ENCODE results near the gene FAIM2. TPM values are rescaled to one million over a fixed set of nuclear protein-coding genes. Genes with fewer than 3 reads are reported as not detected.

FAIM2 gene
- total and polyA plus RNA-seq, 10 of the 15 experiments (the other 5 are each of a cell fraction or from before 2014, with no cell fraction given): not detected

- intact Hi-C loops (cut with micrococcal nuclease; ENCODE audit: unreplicated experiment): loop anchor here (10.0 kb wide), 1 partner anchor 198 kb away; no protein-coding TSS in a partner anchor
- no peak overlapping the region for H3K4me2 ChIP-seq (ENCODE audit: control insufficient read depth, insufficient read depth)
- no peaks in the 10 kb centered on the region for H3K36me3 ChIP-seq (ENCODE audit: control insufficient read depth in 2 of 2, insufficient read depth in 2 of 2, low read length in 1 of 2)
- POLR2A ChIA-PET: interaction anchor here (1.3 kb wide), 1 partner anchor 12 kb away, joined by 5 read pairs; no protein-coding TSS in a partner anchor
- CTCF ChIA-PET: interaction anchor here (1.6 to 7.7 kb wide), 2 partner anchors 7 to 18 kb away, joined by 3 to 61 read pairs; no protein-coding TSS in a partner anchor
- TF ChIP-seq IKZF1 (conservative IDR thresholded peaks at IDR 0.05): no peak
- no peak for TF ChIP-seq RCOR1 (conservative IDR thresholded peaks at IDR 0.05; ENCODE audit: low read depth, low read length)
- TF ChIP-seq FOXM1 (IDR thresholded peaks at IDR 0.05; ENCODE audit: low read depth, low read length): no peak
- in situ Hi-C loops (cut with MboI): loop anchor here (10.0 kb wide), 1 partner anchor 188 kb away; no protein-coding TSS in a partner anchor
- no TSS peak for BruUV-seq (replicated peaks)
- no peaks in the 10 kb centered on the region for H3K79me2 ChIP-seq (ENCODE audit: control insufficient read depth, insufficient read depth, low read length)
- 59% methylated on average over 5 of the region's 5 CpGs for WGBS (ENCODE audit: insufficient coverage, insufficient replicate concordance, low lambda C conversion rate, missing lambda C conversion rate)
- H3K27ac ChIP-seq (ENCODE audit: control insufficient read depth, insufficient read depth): no peak overlapping the region
- SMC1A ChIA-PET (ENCODE audit: uncharacterized antibody, unreplicated experiment): interaction anchor here (1.1 kb wide), 1 partner anchor 75 kb away, joined by 3 read pairs; no protein-coding TSS in a partner anchor
- H3K9me3 ChIP-seq (replicated peaks; ENCODE audit: control insufficient read depth, insufficient read depth, low read length): no peaks in the 10 kb centered on the region
- H3K9ac ChIP-seq (ENCODE audit: control insufficient read depth, insufficient read depth, low read length): no peak overlapping the region
- H3K4me1 ChIP-seq (ENCODE audit: control insufficient read depth, insufficient read depth, low read length): peaks cover 6% of the 10 kb centered on the region; the same call in 1 of the 2 replicates
- no peak for FAIRE-seq
- no peak for DNase-seq (ENCODE audit: low read depth, low spot score)
- H2AFZ ChIP-seq (ENCODE audit: control insufficient read depth, low read depth, low read length): no peak overlapping the region
- H3K27me3 ChIP-seq (replicated peaks in 1 of 2; ENCODE audit: control insufficient read depth in 2 of 2, insufficient read depth in 2 of 2, low read length in 1 of 2): no peaks in the 10 kb centered on the region
- no peak overlapping the region for H3K4me3 ChIP-seq
- H4K20me1 ChIP-seq (ENCODE audit: control insufficient read depth, insufficient read depth): no peaks in the 10 kb centered on the region
- RAD21 ChIA-PET (ENCODE audit: unreplicated experiment): no interaction called here
- ATAC-seq: no peak
Observed at GRCh38 chr12:49832836-49833421, 70.8 kb downstream of the FAIM2 start.

- no peaks in the 10 kb centered on the region for H3K36me3 ChIP-seq (ENCODE audit: control insufficient read depth in 2 of 2, insufficient read depth in 2 of 2, low read length in 1 of 2)
- SMC1A ChIA-PET (ENCODE audit: uncharacterized antibody, unreplicated experiment): no interaction called here
- H3K4me3 ChIP-seq: no peak overlapping the region
- no peak for DNase-seq (ENCODE audit: low read depth, low spot score)
- FAIRE-seq: no peak
- H3K9ac ChIP-seq (ENCODE audit: control insufficient read depth, insufficient read depth, low read length): no peak overlapping the region
- no peak for ATAC-seq
- H4K20me1 ChIP-seq (ENCODE audit: control insufficient read depth, insufficient read depth): 0 out of 2 replicates have a peak, but pooled peaks cover 1% of the 10 kb centered on the region
- BruUV-seq (replicated peaks): no TSS peak
- intact Hi-C loops (cut with micrococcal nuclease; ENCODE audit: unreplicated experiment) (loop anchor here (10.0 kb wide), 1 partner anchor 197 kb away; no protein-coding TSS in a partner anchor), in situ Hi-C loops (cut with MboI) (loop anchor here (10.0 kb wide), 1 partner anchor 187 kb away; no protein-coding TSS in a partner anchor)
- no peaks in the 10 kb centered on the region for H3K9me3 ChIP-seq (replicated peaks; ENCODE audit: control insufficient read depth, insufficient read depth, low read length)
- POLR2A ChIA-PET: interaction anchor here (1.3 kb wide), 1 partner anchor 11 kb away, joined by 5 read pairs; no protein-coding TSS in a partner anchor
- no peak overlapping the region for H2AFZ ChIP-seq (ENCODE audit: control insufficient read depth, low read depth, low read length)
- no peak overlapping the region for H3K27ac ChIP-seq (ENCODE audit: control insufficient read depth, insufficient read depth)
- H3K79me2 ChIP-seq (ENCODE audit: control insufficient read depth, insufficient read depth, low read length): peaks cover 10% of the 10 kb centered on the region
- RAD21 ChIA-PET (ENCODE audit: unreplicated experiment): no interaction called here
- no peaks in the 10 kb centered on the region for H3K27me3 ChIP-seq (replicated peaks in 1 of 2; ENCODE audit: control insufficient read depth in 2 of 2, insufficient read depth in 2 of 2, low read length in 1 of 2)
- no peak overlapping the region for H3K4me2 ChIP-seq (ENCODE audit: control insufficient read depth, insufficient read depth)
- WGBS (ENCODE audit: insufficient coverage, insufficient replicate concordance, low lambda C conversion rate, missing lambda C conversion rate): 75% methylated on average over 2 of the region's 2 CpGs
- H3K4me1 ChIP-seq (ENCODE audit: control insufficient read depth, insufficient read depth, low read length): peaks cover 12% of the 10 kb centered on the region; the same call in 1 of the 2 replicates
- TF ChIP-seq EZH2 (IDR thresholded peaks at IDR 0.05; ENCODE audit: borderline replicate concordance, control insufficient read depth, low read depth, low read length): no peak
- TF ChIP-seq CEBPB (IDR thresholded peaks at IDR 0.05; ENCODE audit: borderline replicate concordance in 1 of 2, low read depth in 2 of 2, low read length in 2 of 2): no peak
- TF ChIP-seq ZNF592 (IDR thresholded peaks at IDR 0.05): no peak
- CTCF ChIA-PET: interaction anchor here (0.8 to 7.7 kb wide), 7 partner anchors 8 to 194 kb away, joined by 3 to 61 read pairs (median 4); partner anchors contain the start of genes BCDIN3D and TMBIM6
Observed at GRCh38 chr12:49831717-49832116, 72.0 kb downstream of the FAIM2 start.

Data from GM12878 (cell line).